Ascending aorta (tissue), 2 donors: ENCODE measurements around the gene SERPINE3. TPM values are rescaled to one million over a fixed set of nuclear protein-coding genes. Genes with fewer than 3 reads are reported as not detected.

ENCODE experiments used
- DNase-seq, 2 donors: peaks; one replicate each; pipeline ENCODE4 v3.0.0-alpha.2; 2019; ENCODE audit warnings: low spot score in 2 of 2
- H3K27ac ChIP-seq, 2 donors: fragments of 200-600 bp; sonication (generic); one replicate each; pipeline ENCODE4 v1.5.1; 2016 to 2017; ENCODE audit warnings: mild to moderate bottlenecking in 1 of 2
- H3K27me3 ChIP-seq: fragments of 200-600 bp; sonication (generic); one replicate; pipeline ENCODE4 v1.5.1; 2017
- H3K36me3 ChIP-seq, 2 donors: fragments of 200-600 bp; sonication (generic); one replicate each; pipeline ENCODE4 v1.5.1; 2016
- H3K4me1 ChIP-seq, 2 donors: fragments of 200-600 bp; sonication (generic); one replicate each; pipeline ENCODE4 v1.5.1; 2016 to 2017; ENCODE audit warnings: mild to moderate bottlenecking in 1 of 2
- H3K4me3 ChIP-seq, 2 donors: fragments of 200-600 bp; sonication (generic); one replicate each; pipeline ENCODE4 v1.5.1; 2016 to 2017; ENCODE audit warnings: mild to moderate bottlenecking in 1 of 2
- H3K9me3 ChIP-seq, 2 donors: fragments of 200-600 bp; sonication (generic); one replicate each; pipeline ENCODE4 v1.5.1; 2016
- CTCF ChIP-seq, 3 experiments: fragments of 200-600 bp in 2 of 3; fragments of 450-650 bp in 1 of 3; sonication (generic) in 2 of 3; IDR thresholded peaks; one replicate each; pipeline ENCODE4 v1.5.1; 2016 to 2019; ENCODE audit warnings: antibody characterized with exemption in 3 of 3, mild to moderate bottlenecking in 1 of 3, moderate library complexity in 1 of 3
- intact Hi-C: fragments of 100-400 bp; cut with DNase I; formaldehyde crosslinking; loops from one replicate; pipeline ENCODE4 v1.15.1; 2023
- total RNA-seq: library from RNA; depleted of rRNA; stranded (reverse); fragments of >200 nt; gene quantifications from one replicate; pipeline ENCODE4 v1.1.0, GENCODE V29; 2016

The SERPINE3 gene
- total RNA-seq, 1 donor from 2014 or later = not detected

GRCh38 chr13:51371768-51372399 lies 32.4 kb downstream of the SERPINE3 start:
- Histone ChIP-seq H3K27ac (no peak overlapping the region), H3K36me3 (peaks cover 26 to 66% of the 10 kb centered on the region in 2 donors), H3K27me3 (no peaks in the 10 kb centered on the region), H3K9me3 (no peaks in the 10 kb centered on the region), H3K4me1 (no peaks in the 10 kb centered on the region), H3K4me3 (no peak overlapping the region)
- TF ChIP-seq CTCF (IDR thresholded peaks at IDR 0.05) = no peak
- no peak for DNase-seq
- intact Hi-C loops = no loop called here

- Histone ChIP-seq H3K36me3 (peaks cover 22 to 68% of the 10 kb centered on the region in 2 donors), H3K4me3 (no peak overlapping the region), H3K27me3 (no peaks in the 10 kb centered on the region), H3K9me3 (no peaks in the 10 kb centered on the region), H3K27ac (no peak overlapping the region), H3K4me1 (no peaks in the 10 kb centered on the region)
- no peak for DNase-seq
- intact Hi-C loops = no loop called here
- no peak for TF ChIP-seq CTCF (IDR thresholded peaks at IDR 0.05)
Observed at GRCh38 chr13:51373451-51373850, 34.0 kb downstream of the SERPINE3 start.

- no peak overlapping the region for H3K27ac ChIP-seq
- no peak for TF ChIP-seq CTCF (IDR thresholded peaks at IDR 0.05)
- no peaks in the 10 kb centered on the region for H3K9me3 ChIP-seq
- H3K4me3 ChIP-seq = no peak overlapping the region
- intact Hi-C loops = no loop called here
- no peaks in the 10 kb centered on the region for H3K27me3 ChIP-seq
- no peaks in the 10 kb centered on the region for H3K4me1 ChIP-seq
- H3K36me3 ChIP-seq = peaks cover 19 to 43% of the 10 kb centered on the region in 2 donors
- DNase-seq = no peak
Observed at GRCh38 chr13:51380269-51380668, 40.8 kb downstream of the SERPINE3 start.

GRCh38 chr13:51385114-51385513 lies 45.6 kb downstream of the SERPINE3 start:
- Histone ChIP-seq H3K27ac (no peak overlapping the region), H3K4me3 (no peak overlapping the region), H3K36me3 (peaks cover 19 to 20% of the 10 kb centered on the region in 2 donors), H3K4me1 (no peaks in the 10 kb centered on the region), H3K27me3 (no peaks in the 10 kb centered on the region), H3K9me3 (no peaks in the 10 kb centered on the region)
- no peak for DNase-seq
- intact Hi-C loops = no loop called here
- no peak for TF ChIP-seq CTCF (IDR thresholded peaks at IDR 0.05)

GRCh38 chr13:51394724-51395123 lies 55.2 kb downstream of the SERPINE3 start:
- no peaks in the 10 kb centered on the region for H3K9me3 ChIP-seq
- peaks cover 0 to 10% of the 10 kb centered on the region in 2 donors for H3K4me1 ChIP-seq
- intact Hi-C loops = no loop called here
- no peak overlapping the region for H3K27ac ChIP-seq
- H3K4me3 ChIP-seq = no peak overlapping the region
- no peak for DNase-seq
- TF ChIP-seq CTCF (IDR thresholded peaks at IDR 0.05) = no peak
- H3K36me3 ChIP-seq = no peaks in the 10 kb centered on the region
- no peaks in the 10 kb centered on the region for H3K27me3 ChIP-seq
